Measurements from ENCODE around the gene NECAP2. TPM values are rescaled to one million over a fixed set of nuclear protein-coding genes. Genes with fewer than 3 reads are reported as not detected.
"Not testable (repeated sequence)": the region's sequence is repeated elsewhere in the genome, so short reads cannot be mapped to it uniquely, and the experiment has no call there.

The NECAP2 gene
- total RNA-seq, 1 donor from 2014 or later, result 110 TPM

DNA sequence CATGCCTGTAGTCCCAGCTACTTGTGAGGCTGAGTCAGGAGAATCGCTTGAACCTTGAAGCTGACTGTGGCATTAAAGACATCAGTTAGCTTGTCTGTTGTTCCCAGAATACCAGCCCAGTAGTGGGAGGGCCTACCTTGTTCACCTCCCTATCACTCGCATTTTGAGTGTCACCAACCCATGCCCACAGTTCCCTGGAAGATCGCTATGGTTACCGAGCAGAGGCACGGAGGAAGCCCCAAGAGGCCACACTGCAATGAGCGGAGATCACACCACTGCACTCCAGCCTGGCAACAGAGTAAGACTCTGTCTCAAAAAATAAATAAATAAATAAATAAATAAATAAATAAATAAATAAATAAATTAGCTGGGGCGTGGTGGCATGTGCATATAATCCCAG, 52.4 kb downstream of the NECAP2 start:
- intact Hi-C loops (cut with micrococcal nuclease), result not testable (repeated sequence)

GRCh38 chr1:16493731-16494130, 53.2 kb downstream of the NECAP2 start:
- intact Hi-C loops (cut with micrococcal nuclease), result not testable (repeated sequence)

DNA sequence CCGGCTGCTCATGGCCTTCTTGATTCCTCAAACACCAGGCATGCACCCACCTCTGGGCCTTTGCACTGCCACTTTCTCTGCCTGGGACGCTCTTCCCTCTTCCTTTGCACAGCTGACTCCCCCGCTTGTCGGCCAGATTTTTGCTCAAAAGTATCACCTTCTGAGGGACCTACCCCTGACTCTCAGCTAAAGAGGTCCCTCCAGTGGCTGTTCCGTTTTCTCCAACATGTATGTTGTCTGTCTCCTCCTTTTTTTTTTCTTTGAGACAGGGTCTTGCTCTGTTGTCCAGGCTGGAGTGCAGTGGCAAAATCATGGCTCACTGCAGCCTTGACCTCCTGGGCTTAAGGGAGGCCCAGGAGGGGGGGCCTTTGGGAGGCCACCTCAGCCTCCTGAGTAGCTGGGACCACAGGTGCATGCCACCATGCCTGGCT, 57.0 kb downstream of the NECAP2 start:
- intact Hi-C loops (cut with micrococcal nuclease), result not testable (repeated sequence)

DNA sequence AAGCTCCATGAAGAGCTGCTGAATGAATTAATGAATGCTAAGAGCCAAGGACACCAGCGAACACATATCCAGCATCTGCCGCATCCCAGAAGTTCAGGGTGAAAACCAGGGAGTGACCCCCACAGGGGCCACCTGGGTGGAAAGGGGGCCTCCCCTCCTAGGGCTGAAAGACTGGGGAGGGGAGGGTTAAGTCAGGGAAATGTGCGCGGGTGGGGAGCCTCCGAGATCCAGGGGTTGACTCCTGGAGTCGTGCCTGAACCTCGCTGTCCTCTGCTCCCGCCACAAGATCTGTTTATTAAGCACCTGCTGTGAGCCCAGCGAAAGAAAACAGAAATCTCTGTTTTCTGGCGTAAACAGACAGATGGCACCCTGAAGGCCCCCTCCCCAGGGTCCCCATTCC, 57.5 kb downstream of the NECAP2 start:
- intact Hi-C loops (cut with micrococcal nuclease), result loop anchor here (2.0 kb wide), 1 partner anchor 57 kb away; the partner anchor contains the start of gene NECAP2

GRCh38 chr1:16498573-16499413, 58.3 kb downstream of the NECAP2 start:
- intact Hi-C loops (cut with micrococcal nuclease), result loop anchor here (1.0 to 2.0 kb wide), 2 partner anchors 16 to 58 kb away; partner anchors contain the start of genes NECAP2 and RNU1-1

DNA sequence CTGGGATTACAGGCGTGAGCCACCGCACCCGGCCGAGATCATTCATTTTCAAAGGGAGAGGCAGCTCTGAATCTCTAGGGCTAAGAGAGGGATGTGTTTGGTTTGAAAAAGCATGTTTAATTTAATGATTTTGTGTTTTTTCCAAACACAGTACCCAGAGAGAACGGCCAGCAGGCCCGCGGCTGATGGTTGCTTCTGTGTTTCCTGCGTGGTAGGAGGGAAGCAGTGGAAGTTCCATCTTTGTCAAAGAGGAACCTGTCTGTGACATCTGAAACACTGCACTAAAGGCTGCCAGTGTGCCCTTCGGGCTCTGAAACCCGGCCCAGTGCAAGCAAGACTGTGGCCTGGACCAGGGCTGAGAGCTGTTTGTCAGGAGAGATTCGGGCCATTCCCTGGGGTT, 59.9 kb downstream of the NECAP2 start:
- intact Hi-C loops (cut with micrococcal nuclease), result not testable (repeated sequence)

DNA sequence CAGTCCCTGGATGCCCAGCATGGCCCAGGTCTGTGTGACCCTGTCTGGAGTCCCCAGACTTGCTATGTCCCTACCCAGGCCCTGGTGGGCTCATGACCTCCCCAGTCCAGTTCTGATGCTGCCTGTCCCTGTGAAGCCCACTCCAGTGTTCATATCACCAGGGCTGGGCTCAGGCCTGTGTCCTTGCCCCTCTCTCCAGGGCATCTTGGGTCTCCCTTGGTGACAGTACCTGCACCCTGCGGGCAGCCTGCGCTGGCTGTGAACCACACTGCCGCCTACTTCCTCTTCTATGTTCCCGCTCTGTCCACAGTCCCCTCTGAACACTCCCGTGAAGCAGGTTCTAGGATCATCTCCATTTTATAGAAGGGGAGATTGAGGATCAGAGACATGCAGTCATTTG, 60.5 kb downstream of the NECAP2 start:
- intact Hi-C loops (cut with micrococcal nuclease), result not testable (repeated sequence)

- intact Hi-C loops (cut with micrococcal nuclease), result not testable (repeated sequence)
These were observed 60.9 kb downstream of the NECAP2 start for GRCh38 chr1:16501446-16501845.

GRCh38 chr1:16503494-16503893, 63.0 kb downstream of the NECAP2 start:
- intact Hi-C loops (cut with micrococcal nuclease), result no loop called here

GRCh38 chr1:16505870-16506269, 65.3 kb downstream of the NECAP2 start:
- intact Hi-C loops (cut with micrococcal nuclease), result not testable (repeated sequence)

DNA sequence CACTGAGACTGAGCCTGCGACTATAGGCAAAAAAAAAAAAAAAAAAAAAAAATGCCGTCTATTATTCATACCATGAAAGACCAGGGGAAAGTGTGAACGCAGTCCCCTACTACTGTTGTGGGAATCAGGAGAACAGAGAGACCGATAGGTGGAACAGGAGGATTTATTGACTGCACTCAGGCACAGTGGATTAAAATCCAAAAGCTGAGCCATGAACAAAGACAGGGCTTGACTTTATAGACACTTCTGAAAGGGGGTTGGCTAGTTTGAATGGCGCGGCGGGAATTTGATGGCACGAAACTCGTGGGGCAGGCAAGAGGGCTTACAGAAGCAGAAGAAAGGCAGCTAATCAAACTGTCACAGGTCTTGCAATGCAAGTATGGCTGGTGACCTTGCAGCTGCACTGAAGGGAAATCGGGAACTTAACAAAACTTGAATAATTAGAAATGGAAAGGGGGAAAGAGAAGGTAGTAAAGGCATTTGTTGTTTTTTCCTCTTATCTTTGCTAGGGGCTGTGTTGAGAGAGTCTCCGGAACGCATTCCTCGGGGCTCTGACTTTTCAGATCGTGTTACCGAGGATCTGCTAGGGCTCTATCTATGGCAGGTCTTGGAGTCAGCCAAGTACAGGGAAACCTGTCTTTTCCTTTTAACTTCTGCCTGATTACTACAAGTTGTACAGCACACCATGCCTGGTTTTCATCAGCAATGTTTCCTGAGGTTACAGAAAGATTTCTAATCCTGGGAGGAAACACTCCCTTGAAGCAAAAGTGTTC, 66.0 kb downstream of the NECAP2 start:
- intact Hi-C loops (cut with micrococcal nuclease), result not testable (repeated sequence)

DNA sequence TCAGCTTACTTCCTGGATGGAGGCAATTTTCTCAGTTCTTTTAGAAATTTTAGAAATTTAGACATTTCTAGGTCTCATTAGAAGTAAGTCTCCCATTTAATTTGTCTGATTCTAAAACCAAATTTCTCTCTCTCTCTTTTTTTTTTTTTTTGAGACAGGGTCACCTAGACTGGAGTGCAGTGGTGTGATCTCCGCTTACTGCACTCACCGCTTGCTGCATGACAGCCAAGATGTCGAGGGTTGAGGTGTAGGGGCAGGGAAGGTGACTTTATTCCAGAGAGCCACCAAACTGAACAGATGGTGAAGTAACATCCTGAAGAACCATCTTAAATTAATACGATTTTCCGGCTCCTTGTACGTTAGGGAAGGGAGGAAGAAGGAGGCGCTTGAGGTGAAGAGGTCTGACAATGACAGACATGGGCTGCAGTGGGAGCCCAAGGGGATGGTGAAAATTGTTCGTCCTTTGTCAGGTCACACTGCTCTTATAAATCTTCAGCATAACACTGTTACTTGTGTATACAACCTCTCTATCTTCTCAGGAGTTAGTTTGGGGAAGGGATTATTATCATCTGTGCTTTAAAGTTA, 68.4 kb downstream of the NECAP2 start:
- intact Hi-C loops (cut with micrococcal nuclease), result not testable (repeated sequence)

Other genes with a start within 250 kb of the NECAP2 start
- 9.5 and 10.1 TPM in 2 replicates for gene ARHGEF19, start 228.1 kb upstream of the NECAP2 start, total RNA-seq
- gene CPLANE2, start 203.5 kb upstream of the NECAP2 start, total RNA-seq, result 6.1 and 6.3 TPM in 2 replicates
- gene FBXO42, start 88.2 kb upstream of the NECAP2 start, total RNA-seq, result 17.2 and 20.5 TPM in 2 replicates
- gene SZRD1, start 73.5 kb upstream of the NECAP2 start, total RNA-seq, result 167 and 173 TPM in 2 replicates
- 0.11 TPM in 1 of 2 replicates, not detected in the other for gene SPATA21, start 3.3 kb upstream of the NECAP2 start, total RNA-seq
- 2,343 and 2,397 TPM in 2 replicates for gene RNU1-1, start 73.6 kb downstream of the NECAP2 start, total RNA-seq
- gene NBPF1, start 172.8 kb downstream of the NECAP2 start, total RNA-seq, result 4.0 and 4.1 TPM in 2 replicates
- 2,343 and 2,397 TPM in 2 replicates for gene RNU1-3, start 226.2 kb downstream of the NECAP2 start, total RNA-seq